B cell (primary cell): ENCODE data around the gene PRAMEF12. TPM values are rescaled to one million over a fixed set of nuclear protein-coding genes. Genes with fewer than 3 reads are reported as not detected.

ENCODE experiments used
- ATAC-seq: fragments of 200-7000 bp; cut with Tn5 transposase; one replicate; pipeline ENCODE4 v1.10.0; 2021; ENCODE audit warnings: low read depth, mild to moderate bottlenecking, moderate number of reproducible peaks, moderate library complexity
- CTCF ChIA-PET: fragments of 350-600 bp; sonication (Branson Sonifier 250); formaldehyde crosslinking; loops from one replicate; lab custom pipeline; 2021; ENCODE audit warnings: antibody characterized with exemption, inconsistent platforms; lab: Charles Lee
- POLR2A ChIA-PET: fragments of 350-600 bp; sonication (Branson Sonifier 250); formaldehyde crosslinking; loops from one replicate; lab custom pipeline; 2021; ENCODE audit warnings: antibody characterized with exemption; lab: Charles Lee
- DNase-seq: peaks from one replicate; pipeline ENCODE4 v3.0.0; 2013
- H2AFZ ChIP-seq: 2 replicates; pipeline ENCODE4 v1.6.1; 2012; ENCODE audit warnings: mild to moderate bottlenecking, low read depth, low read length; ENCODE audit not compliant: insufficient read depth, poor library complexity, severe bottlenecking
- H3K27ac ChIP-seq, 2 donors: 1 replicate in 1 of 2; 2 replicates in 1 of 2; pipeline ENCODE4 v1.5.1; 2012 to 2013; ENCODE audit warnings: low read length in 2 of 2, mild to moderate bottlenecking in 2 of 2, moderate library complexity in 1 of 2
- H3K27me3 ChIP-seq, 4 experiments: fragments of 200-600 bp in 1 of 4; sonication (generic) in 1 of 4; replicated peaks in 1 of 4; 1 replicate in 2 of 4; 2 replicates in 2 of 4; pipeline versions ENCODE4 v1.6.1 to v1.7.0; 2013 to 2016; ENCODE audit warnings: low read length in 3 of 4, mild to moderate bottlenecking in 2 of 4, mixed read lengths in 1 of 4, moderate library complexity in 1 of 4; ENCODE audit not compliant: insufficient read depth in 4 of 4, control insufficient read depth in 3 of 4; ENCODE audit errors: control extremely low read depth in 1 of 4
- H3K36me3 ChIP-seq, 2 experiments: replicated peaks in 1 of 2; 1 replicate in 1 of 2; 2 replicates in 1 of 2; pipeline versions ENCODE4 v1.6.1 to v1.7.1; 2013; ENCODE audit warnings: low read length in 1 of 2; ENCODE audit not compliant: insufficient read depth in 2 of 2, control insufficient read depth in 1 of 2; ENCODE audit errors: control extremely low read depth in 1 of 2, extremely low read depth in 1 of 2
- H3K4me1 ChIP-seq, 2 donors: fragments of 200-600 bp in 1 of 2; sonication (generic) in 1 of 2; 1 replicate in 1 of 2; 2 replicates in 1 of 2; pipeline versions ENCODE4 v1.5.1 to v1.6.1; 2013 to 2017; ENCODE audit warnings: low read length in 2 of 2; ENCODE audit not compliant: control insufficient read depth in 2 of 2, insufficient read depth in 2 of 2
- H3K4me2 ChIP-seq: replicated peaks from 2 replicates; pipeline ENCODE3; 2012; ENCODE audit warnings: mild to moderate bottlenecking, low read depth, low read length; ENCODE audit not compliant: poor library complexity, severe bottlenecking
- H3K4me3 ChIP-seq, 5 experiments: fragments of 200-600 bp in 1 of 5; sonication (generic) in 1 of 5; 1 replicate in 3 of 5; 2 replicates in 2 of 5; pipeline versions ENCODE4 v1.5.1 to v1.7.0; 2011 to 2016; ENCODE audit warnings: low read length in 4 of 5, mild to moderate bottlenecking in 4 of 5, low read depth in 2 of 5, control low read depth in 1 of 5, moderate library complexity in 1 of 5; ENCODE audit not compliant: insufficient read depth in 1 of 5; ENCODE audit errors: control extremely low read depth in 1 of 5, extremely low read depth in 1 of 5
- H3K79me2 ChIP-seq: fragments of 200-600 bp; sonication (generic); one replicate; pipeline ENCODE4 v1.6.0; 2016; ENCODE audit warnings: low read length; ENCODE audit not compliant: control insufficient read depth, insufficient read depth
- H3K9ac ChIP-seq: fragments of 200-600 bp; sonication (generic); 2 replicates; pipeline ENCODE4 v1.6.1; 2017; ENCODE audit warnings: mild to moderate bottlenecking, low read length, moderate library complexity
- H3K9me3 ChIP-seq, 3 donors: one replicate each; pipeline versions ENCODE4 v1.6.1 to v1.7.1; 2013; ENCODE audit warnings: low read length in 2 of 3; ENCODE audit not compliant: control insufficient read depth in 2 of 3, insufficient read depth in 1 of 3; ENCODE audit errors: control extremely low read depth in 1 of 3
- H4K20me1 ChIP-seq: 2 replicates; pipeline ENCODE4 v1.6.0; 2012; ENCODE audit warnings: mild to moderate bottlenecking, low read length; ENCODE audit not compliant: insufficient read depth, control insufficient read depth, poor library complexity, severe bottlenecking
- H3K27ac Mint-ChIP-seq: one replicate; pipeline ENCODE4 v1.8.0; 2021; ENCODE audit warnings: mixed read lengths
- H3K27me3 Mint-ChIP-seq: one replicate; pipeline ENCODE4 v1.8.0; 2021; ENCODE audit warnings: mixed read lengths
- H3K4me1 Mint-ChIP-seq: one replicate; pipeline ENCODE4 v1.8.0; 2021; ENCODE audit warnings: mixed read lengths
- H3K4me3 Mint-ChIP-seq: one replicate; pipeline ENCODE4 v1.8.0; 2021; ENCODE audit warnings: mixed read lengths
- H3K9me3 Mint-ChIP-seq: one replicate; pipeline ENCODE4 v1.8.0; 2022; ENCODE audit warnings: mixed read lengths; ENCODE audit not compliant: insufficient read depth
- EZH2 ChIP-seq: IDR thresholded peaks from 2 replicates; pipeline ENCODE4 v1.6.1; 2012; ENCODE audit warnings: borderline replicate concordance, low read depth, mild to moderate bottlenecking, moderate library complexity, low read length; ENCODE audit not compliant: insufficient read depth, poor library complexity, severe bottlenecking
- WGBS: methylation state at CpG from one replicate; pipeline ENCODE4 v1.1.5; 2013; ENCODE audit warnings: missing lambda C conversion rate; ENCODE audit not compliant: insufficient coverage; 5-methylcytosine and 5-hydroxymethylcytosine counted together
- intact Hi-C: fragments of 100-400 bp; cut with micrococcal nuclease; formaldehyde crosslinking; loops from one replicate; pipeline ENCODE4 v1.10.0; 2022
- polyA plus RNA-seq: library from polyadenylated mRNA; depleted of rRNA; stranded (reverse); fragments of >200 nt; gene quantifications from 2 replicates; pipeline ENCODE4 v1.2.3, GENCODE V29; 2012
- total RNA-seq, 2 donors: library from RNA; stranded (reverse); fragments of 120-200 nt in 1 of 2; gene quantifications; 1 replicate in 1 of 2; 2 replicates in 1 of 2; pipeline versions ENCODE4 v1.2.3 to v1.2.4, GENCODE V29; 2013 to 2022
- TF ChIP-seq, protein P1 (sequence below): fragments of 200-600 bp; IDR thresholded peaks from one replicate; pipeline ENCODE4 v1.8.0; 2022; ENCODE audit warnings: antibody characterized with exemption, mild to moderate bottlenecking

Gene PRAMEF12
- total and polyA plus RNA-seq, 2 donors (not counting 1 experiment from before 2014, with no cell fraction given) = not detected

DNA sequence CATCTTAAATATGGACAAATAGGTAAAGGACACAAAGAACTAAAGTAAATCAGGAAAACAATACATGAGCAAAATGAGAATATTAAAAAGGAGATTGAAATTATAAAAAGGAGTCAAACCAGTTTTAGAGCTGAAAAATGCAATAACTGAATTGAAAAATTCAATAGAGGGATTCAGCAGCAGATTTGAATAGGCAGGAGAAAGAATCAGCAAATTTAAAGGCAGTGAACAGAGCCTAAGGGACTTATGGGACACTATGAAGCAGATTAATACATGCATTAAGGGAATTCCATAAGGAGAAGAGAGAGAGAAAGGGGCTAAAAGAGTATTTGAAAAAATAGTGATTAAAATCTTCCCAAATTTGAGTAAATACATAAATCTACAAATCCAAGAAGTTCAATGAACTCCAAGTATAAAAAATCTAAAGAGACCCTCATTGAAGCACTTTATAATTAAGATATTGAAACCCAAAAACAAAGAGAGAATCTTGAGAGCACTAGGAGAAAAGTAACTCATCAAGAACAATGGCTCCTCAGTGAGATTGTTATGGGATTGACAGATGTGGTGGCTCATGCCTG is 24.7 kb upstream of the PRAMEF12 start:
- no peak overlapping the region for H3K9ac ChIP-seq
- peaks cover 10 to 30% (median 12%) of the 10 kb centered on the region in 3 donors for H3K9me3 ChIP-seq
- H3K4me1 ChIP-seq = no peaks in the 10 kb centered on the region
- POLR2A ChIA-PET = no interaction called here
- no peak overlapping the region for H3K4me3 ChIP-seq
- TF ChIP-seq EZH2 = no peak
- TF ChIP-seq, protein P1, sequence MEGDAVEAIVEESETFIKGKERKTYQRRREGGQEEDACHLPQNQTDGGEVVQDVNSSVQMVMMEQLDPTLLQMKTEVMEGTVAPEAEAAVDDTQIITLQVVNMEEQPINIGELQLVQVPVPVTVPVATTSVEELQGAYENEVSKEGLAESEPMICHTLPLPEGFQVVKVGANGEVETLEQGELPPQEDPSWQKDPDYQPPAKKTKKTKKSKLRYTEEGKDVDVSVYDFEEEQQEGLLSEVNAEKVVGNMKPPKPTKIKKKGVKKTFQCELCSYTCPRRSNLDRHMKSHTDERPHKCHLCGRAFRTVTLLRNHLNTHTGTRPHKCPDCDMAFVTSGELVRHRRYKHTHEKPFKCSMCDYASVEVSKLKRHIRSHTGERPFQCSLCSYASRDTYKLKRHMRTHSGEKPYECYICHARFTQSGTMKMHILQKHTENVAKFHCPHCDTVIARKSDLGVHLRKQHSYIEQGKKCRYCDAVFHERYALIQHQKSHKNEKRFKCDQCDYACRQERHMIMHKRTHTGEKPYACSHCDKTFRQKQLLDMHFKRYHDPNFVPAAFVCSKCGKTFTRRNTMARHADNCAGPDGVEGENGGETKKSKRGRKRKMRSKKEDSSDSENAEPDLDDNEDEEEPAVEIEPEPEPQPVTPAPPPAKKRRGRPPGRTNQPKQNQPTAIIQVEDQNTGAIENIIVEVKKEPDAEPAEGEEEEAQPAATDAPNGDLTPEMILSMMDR = no peak
- no peak overlapping the region for H3K4me2 ChIP-seq
- no peak overlapping the region for H3K27ac ChIP-seq
- CTCF ChIA-PET = no interaction called here
- H3K36me3 ChIP-seq = no peaks in the 10 kb centered on the region
- H3K9me3 Mint-ChIP-seq = peaks cover 19% of the 10 kb centered on the region
- H3K27me3 ChIP-seq = peaks cover 0 to 3% (median 0%) of the 10 kb centered on the region in 4 experiments
- no peak for ATAC-seq
- no peak overlapping the region for H2AFZ ChIP-seq
- no peak overlapping the region for H3K4me3 Mint-ChIP-seq
- no peaks in the 10 kb centered on the region for H3K4me1 Mint-ChIP-seq
- no peak for DNase-seq
- peaks cover 30% of the 10 kb centered on the region for H3K27me3 Mint-ChIP-seq
- no peaks in the 10 kb centered on the region for H3K79me2 ChIP-seq
- H4K20me1 ChIP-seq = no peaks in the 10 kb centered on the region
- no peak overlapping the region for H3K27ac Mint-ChIP-seq
- intact Hi-C loops = no loop called here

DNA sequence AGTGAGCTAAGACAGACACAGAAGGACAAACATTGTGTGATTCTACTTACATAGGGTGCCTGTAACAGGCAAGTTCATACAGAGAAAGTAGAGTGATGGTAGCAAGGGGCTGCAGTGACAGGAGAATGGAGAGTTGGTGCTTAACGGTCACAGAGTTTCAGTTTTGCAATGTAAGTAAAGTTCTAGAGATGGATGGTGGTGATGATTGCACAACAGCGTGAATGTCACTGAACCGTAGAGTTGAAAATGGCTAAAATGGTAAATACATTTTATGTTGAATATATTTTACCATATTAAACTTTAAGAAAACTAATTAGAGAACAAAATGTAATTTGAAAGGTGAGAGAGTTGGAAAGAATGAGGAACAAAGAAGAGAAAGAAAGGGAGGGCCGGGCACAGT is 18.8 kb upstream of the PRAMEF12 start:
- CTCF ChIA-PET = no interaction called here

More for the DNA sequence above, 18.8 kb upstream of the PRAMEF12 start:
- POLR2A ChIA-PET = no interaction called here
- peaks cover 0 to 8% (median 3%) of the 10 kb centered on the region in 3 donors for H3K9me3 ChIP-seq
- WGBS = 83% methylated on average over 1 of the region's 4 CpGs
- no peak overlapping the region for H3K4me2 ChIP-seq
- no peak overlapping the region for H3K4me3 ChIP-seq
- no peaks in the 10 kb centered on the region for H4K20me1 ChIP-seq
- no peak overlapping the region for H3K4me3 Mint-ChIP-seq
- peaks cover 24% of the 10 kb centered on the region for H3K27me3 Mint-ChIP-seq
- intact Hi-C loops = no loop called here
- TF ChIP-seq, protein P1 = no peak
- TF ChIP-seq EZH2 = no peak
- no peaks in the 10 kb centered on the region for H3K4me1 ChIP-seq
- H2AFZ ChIP-seq = no peak overlapping the region
- H3K9me3 Mint-ChIP-seq = peaks cover 7% of the 10 kb centered on the region
- no peaks in the 10 kb centered on the region for H3K79me2 ChIP-seq
- no peak overlapping the region for H3K27ac ChIP-seq
- ATAC-seq = no peak
- H3K36me3 ChIP-seq = no peaks in the 10 kb centered on the region
- no peak overlapping the region for H3K9ac ChIP-seq
- no peaks in the 10 kb centered on the region for H3K27me3 ChIP-seq
- no peak overlapping the region for H3K27ac Mint-ChIP-seq
- no peaks in the 10 kb centered on the region for H3K4me1 Mint-ChIP-seq
- no peak for DNase-seq
